HG03103 (cell line): Measurements from ENCODE around the gene JUP.
"Not testable (repeated sequence)": the region's sequence is repeated elsewhere in the genome, so short reads cannot be mapped to it uniquely, and the experiment has no call there.

Experiments
- ATAC-seq: cut with Tn5 transposase; IDR thresholded peaks from one replicate; pipeline ENCODE4 v1.9.1; 2021; ENCODE audit warnings: low read depth; ENCODE audit not compliant: unreplicated experiment

The JUP gene

GRCh38 chr17:41786227-41787020 is at the start of gene JUP:
JUP (minus strand) TSS chr17:41786711; CDS start chr17:41771854, 14,857 bp downstream.
- ATAC-seq, result peak; percentile 79

- no peak for ATAC-seq
Observed at GRCh38 chr17:41835800-41836549, 49.5 kb upstream of the JUP start, which contains the start of gene NT5C3B. NT5C3B (minus strand) TSS chr17:41836232; CDS start chr17:41836193, 39 bp downstream.

DNA sequence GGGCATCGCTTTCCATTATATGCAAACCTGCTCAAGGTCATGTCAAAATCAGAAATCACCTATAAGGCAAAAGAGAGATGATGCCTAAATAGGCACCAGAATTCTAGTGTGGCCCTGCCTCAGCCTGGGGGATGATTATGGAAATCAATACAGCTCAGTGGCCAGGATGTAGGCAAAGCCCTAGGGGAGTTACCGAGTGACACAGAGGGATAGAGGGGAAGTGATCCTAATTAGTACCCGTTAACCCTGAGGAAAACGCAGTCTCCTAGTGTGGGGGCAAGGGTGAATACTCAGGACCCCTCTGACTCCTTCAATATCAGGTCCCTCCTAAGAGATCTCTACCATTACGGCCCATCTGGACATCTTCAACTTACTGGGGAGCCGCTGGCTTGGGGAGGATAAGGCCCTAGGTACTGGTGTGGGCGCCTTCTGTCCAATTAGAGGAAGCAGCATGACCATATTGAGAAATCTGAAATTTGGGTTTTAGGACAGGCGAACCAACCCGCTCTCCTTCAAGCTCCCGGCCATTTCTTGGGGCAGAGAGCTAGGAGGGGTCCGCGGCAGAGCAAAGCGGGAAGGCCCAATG is 48.8 kb upstream of the JUP start:
- no peak for ATAC-seq

DNA sequence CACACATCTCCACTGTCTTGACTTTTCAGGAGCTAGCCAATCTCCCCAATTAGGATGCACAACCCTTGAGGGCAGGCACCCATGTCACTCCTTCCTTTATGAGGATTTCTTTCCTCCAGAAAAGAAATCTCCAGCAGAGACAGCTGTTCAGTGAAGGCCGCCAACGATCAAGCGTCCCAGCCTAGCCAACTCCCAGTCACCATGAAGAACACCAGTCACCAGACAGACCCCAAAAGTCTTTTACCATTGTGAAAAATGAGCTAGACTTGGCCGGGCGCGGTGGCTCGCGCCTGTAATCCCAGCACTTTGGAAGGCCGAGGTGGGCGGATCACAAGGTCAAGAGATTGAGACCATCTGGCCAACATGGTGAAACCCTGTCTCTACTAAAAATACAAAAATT is 43.5 kb upstream of the JUP start:
- ATAC-seq, result not testable (repeated sequence)

- no peak for ATAC-seq
Observed at GRCh38 chr17:41825175-41825845, 38.8 kb upstream of the JUP start.

DNA sequence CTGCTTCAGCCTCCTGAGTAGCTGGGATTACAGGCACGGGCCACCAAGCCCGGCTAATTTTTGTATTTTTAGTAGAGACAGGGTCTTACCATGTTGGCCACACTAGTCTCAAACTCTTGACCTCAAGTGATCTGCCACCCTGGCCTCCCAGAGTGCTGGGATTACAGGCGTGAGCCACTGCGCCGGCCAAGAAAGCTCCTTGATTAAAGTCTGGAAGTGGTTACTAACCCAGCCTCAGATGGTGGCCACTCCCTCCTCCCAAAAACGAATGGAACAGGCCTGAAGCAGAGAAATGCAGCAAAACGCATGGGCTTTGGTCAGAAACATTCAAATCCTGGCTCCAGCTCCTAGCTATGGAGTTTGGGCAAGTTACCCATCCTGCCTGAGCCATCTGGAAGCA is 37.6 kb upstream of the JUP start:
- ATAC-seq, result no peak

GRCh38 chr17:41823580-41823979 is 37.1 kb upstream of the JUP start:
- ATAC-seq, result no peak

DNA sequence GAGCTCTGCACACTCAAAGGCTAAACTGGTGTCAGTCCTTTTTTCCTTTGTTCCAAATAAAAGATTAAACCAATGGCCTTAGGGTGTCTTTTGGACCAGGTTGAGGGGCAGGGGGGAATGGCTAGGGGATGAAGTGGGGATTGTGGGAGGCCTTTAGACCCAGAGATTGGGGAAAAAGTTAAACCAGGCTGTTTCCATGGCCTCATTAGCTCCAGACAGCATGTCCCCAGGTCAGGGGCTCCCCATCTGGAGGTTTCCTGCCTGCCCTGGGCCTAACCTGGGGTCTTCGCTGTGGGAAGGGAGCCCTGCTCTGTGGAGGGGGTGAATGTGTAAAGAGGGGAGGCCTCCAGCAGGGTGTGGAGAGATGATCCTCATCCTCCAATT is 36.6 kb upstream of the JUP start:
- ATAC-seq, result no peak

GRCh38 chr17:41822216-41823140 is 36.0 kb upstream of the JUP start:
- ATAC-seq, result no peak

DNA sequence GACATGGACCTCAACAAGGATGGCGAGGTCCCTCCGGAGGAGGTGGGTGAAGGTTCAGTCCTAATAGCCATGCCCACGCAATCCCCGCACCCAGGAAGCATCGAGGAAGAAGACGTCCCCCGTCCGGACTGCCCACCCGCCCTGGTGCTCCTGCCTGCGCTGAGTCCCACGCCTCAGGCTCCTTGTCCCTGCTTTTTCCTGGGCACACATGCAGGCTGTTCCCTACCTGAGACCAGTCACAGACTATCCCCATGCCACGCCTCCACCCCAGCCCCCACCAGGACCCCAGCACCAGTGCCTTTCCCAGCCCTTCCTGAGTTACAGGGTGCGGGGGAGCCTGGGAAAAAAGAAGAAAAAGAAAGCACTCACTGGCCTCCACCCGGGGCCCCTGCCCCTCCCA is 35.3 kb upstream of the JUP start:
- no peak for ATAC-seq

GRCh38 chr17:41818024-41818423 is 31.5 kb upstream of the JUP start:
- no peak for ATAC-seq

- no peak for ATAC-seq
Observed at GRCh38 chr17:41816637-41817320, 30.3 kb upstream of the JUP start.

DNA sequence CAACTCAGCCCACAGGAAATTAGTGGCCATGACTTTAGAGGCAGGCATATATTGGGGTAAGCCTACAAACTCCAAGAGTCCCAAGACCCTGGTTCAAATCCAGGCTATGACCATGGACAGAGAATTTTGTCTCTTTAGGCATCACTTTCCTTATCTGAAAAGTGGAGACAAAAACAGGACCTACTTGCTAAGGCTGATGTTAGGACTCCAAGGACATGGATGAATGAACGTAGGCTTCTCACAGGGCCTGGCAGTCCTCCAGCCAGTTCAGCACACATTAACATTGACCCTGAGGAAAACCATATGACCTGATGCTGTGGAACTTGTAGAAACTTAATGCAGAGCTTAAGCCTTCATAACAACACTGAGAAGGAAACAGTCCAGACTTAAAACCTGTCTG is 27.7 kb upstream of the JUP start:
- no peak for ATAC-seq

DNA sequence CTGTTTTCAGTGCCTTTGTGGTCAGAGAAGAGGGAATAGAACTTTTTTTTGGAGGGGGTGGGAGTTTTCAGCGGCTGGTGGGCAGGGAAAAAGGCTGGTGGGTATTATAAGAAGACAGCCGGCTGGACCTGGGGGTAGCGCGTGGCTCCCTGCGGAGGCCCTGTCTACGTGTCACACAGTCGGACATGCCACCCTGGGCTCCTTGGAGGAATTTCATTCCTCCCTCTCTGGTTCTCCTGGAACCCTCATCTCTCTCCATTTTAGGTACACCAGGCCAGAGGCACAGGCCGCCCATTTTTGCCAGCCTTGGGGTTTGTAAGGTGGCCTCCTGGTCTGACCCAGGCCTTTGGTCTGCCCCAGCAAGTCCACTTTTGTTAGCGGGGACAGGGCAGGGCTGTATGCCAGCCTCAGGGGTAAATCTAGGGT is 27.2 kb upstream of the JUP start:
- no peak for ATAC-seq

DNA sequence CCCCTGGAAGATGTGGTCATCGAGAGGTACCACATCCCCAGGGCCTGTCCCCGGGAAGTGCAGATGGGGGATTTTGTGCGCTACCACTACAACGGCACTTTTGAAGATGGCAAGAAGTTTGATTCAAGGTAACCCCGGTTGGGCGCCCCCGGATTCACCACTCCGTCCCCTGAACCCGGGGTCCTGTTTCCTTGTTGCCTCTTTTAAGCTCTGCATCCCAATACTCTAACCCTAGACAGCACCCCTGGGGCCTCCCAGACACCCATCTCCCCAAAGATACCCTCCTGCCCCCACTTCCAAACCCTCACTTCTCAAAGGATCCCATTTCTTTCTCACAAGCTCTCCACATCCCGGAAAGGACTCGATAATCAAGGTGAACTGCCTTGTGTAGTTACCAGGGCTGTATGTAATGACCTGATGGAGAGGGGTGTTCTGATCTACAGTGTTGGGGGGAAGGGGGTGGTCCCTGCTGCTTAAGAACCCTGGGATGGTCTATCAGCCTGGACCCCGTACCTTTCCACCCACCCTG is 26.7 kb upstream of the JUP start:
- no peak for ATAC-seq

GRCh38 chr17:41812381-41813151 is 26.1 kb upstream of the JUP start, which contains the start of gene FKBP10:
FKBP10 (plus strand) TSS chr17:41813004; CDS start chr17:41813035, 31 bp downstream.
- ATAC-seq, result no peak

DNA sequence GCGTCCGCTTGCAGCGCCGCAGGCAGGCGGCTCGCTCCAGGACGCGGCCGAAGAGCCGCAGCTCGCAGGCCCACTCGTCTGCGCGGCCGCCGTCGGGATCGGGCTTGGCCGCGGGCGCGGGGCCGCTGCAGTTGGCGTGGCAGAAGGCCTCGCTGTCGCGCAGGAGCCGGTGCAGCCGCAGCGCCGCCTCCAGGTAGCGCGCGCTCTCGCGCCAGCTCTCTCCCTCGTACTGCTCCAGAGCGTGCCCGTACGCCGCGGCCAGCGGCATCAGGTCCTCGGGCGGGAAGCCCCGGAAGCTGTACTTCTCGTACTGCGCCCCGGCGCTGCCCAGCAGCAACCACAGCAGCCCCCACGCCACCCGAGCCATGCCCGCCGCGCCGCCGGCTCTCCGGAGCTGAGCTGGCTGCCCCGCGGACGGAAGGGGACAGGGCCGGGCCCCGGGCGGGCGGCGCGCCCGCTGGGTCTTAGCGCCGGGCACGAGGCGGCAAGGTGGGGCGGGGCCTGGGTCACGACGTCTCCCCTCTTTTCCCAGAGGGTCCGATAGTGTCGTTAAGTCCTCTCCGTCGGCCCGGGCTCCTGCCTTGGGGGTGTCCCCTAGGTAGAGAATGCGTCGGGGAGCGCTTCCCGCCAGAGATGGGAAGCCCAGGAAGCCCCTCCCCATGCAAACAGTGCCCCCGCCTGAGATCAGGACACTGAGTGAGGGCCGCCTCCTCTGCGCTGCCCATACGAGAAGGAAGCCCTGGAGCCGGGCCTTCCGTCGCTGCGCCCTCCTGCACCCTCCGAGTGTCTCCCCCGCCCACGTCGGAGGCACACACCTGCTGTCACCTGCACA is 25.3 kb upstream of the JUP start, which contains the start of gene P3H4:
Gene P3H4, minus strand, starts transcription at position 401 of the 832 bp plus-strand sequence. Its CDS starts 34 bp downstream, at position 367.
- ATAC-seq, result peak; percentile 52
